DND-41 (cell line): Measurements from ENCODE around the gene PHYH.

Experiments used
- ATAC-seq: fragments of 200-7000 bp; cut with Tn5 transposase; 3 replicates; pipeline ENCODE4 v1.9.1; 2021; ENCODE audit warnings: low read depth; ENCODE audit not compliant: insufficient read depth
- DNase-seq: peaks from one replicate; pipeline ENCODE4 v3.0.0-alpha.2; 2020
- H2AFZ ChIP-seq: 2 replicates; pipeline ENCODE4 v1.6.0; 2012; ENCODE audit warnings: low read depth, low read length
- H3K27ac ChIP-seq: 2 replicates; pipeline ENCODE4 v1.5.1; 2012; ENCODE audit warnings: low read length, inconsistent platforms
- H3K27me3 ChIP-seq: fragments of 200-600 bp; sonication (generic); 2 replicates; pipeline ENCODE4 v1.6.0; 2012; ENCODE audit warnings: low read length, mild to moderate bottlenecking, inconsistent platforms; ENCODE audit not compliant: insufficient read depth, poor library complexity
- H3K36me3 ChIP-seq: 2 replicates; pipeline ENCODE4 v1.5.1; 2012; ENCODE audit warnings: low read length, inconsistent platforms; ENCODE audit not compliant: insufficient read depth
- H3K4me1 ChIP-seq: 2 replicates; pipeline ENCODE4 v1.5.1; 2012; ENCODE audit warnings: mild to moderate bottlenecking, low read length; ENCODE audit not compliant: insufficient read depth
- H3K4me2 ChIP-seq: 2 replicates; pipeline ENCODE4 v1.6.0; 2012; ENCODE audit warnings: mild to moderate bottlenecking, moderate library complexity, low read length, inconsistent platforms; ENCODE audit not compliant: insufficient read depth
- H3K4me3 ChIP-seq, 2 experiments: fragments of 200-600 bp in 1 of 2; shearing (Covaris generic) in 1 of 2; 2 replicates each; pipeline ENCODE4 v1.5.1; 2012 to 2016; ENCODE audit warnings: inconsistent platforms in 2 of 2, low read length in 2 of 2, mild to moderate bottlenecking in 2 of 2, low read depth in 1 of 2, moderate library complexity in 1 of 2
- H3K79me2 ChIP-seq: 2 replicates; pipeline ENCODE4 v1.6.0; 2012; ENCODE audit warnings: low read length, inconsistent platforms; ENCODE audit not compliant: insufficient read depth
- H3K9ac ChIP-seq: 2 replicates; pipeline ENCODE4 v1.6.0; 2012; ENCODE audit warnings: low read depth, mild to moderate bottlenecking, inconsistent platforms, low read length, moderate library complexity
- H3K9me3 ChIP-seq: 2 replicates; pipeline ENCODE4 v1.5.1; 2012; ENCODE audit warnings: low read length, moderate library complexity, mild to moderate bottlenecking, inconsistent platforms; ENCODE audit not compliant: insufficient read depth, severe bottlenecking
- H4K20me1 ChIP-seq: 2 replicates; pipeline ENCODE4 v1.6.0; 2012; ENCODE audit warnings: low read length; ENCODE audit not compliant: insufficient read depth
- CTCF ChIP-seq: IDR thresholded peaks from 2 replicates; pipeline ENCODE4 v1.5.1; 2012; ENCODE audit warnings: borderline replicate concordance, low read length, moderate library complexity, mild to moderate bottlenecking; ENCODE audit not compliant: poor library complexity, severe bottlenecking; ENCODE audit errors: extremely low read depth
- EZH2 ChIP-seq: IDR thresholded peaks from 3 replicates; pipeline ENCODE4 v1.6.1; 2012; ENCODE audit warnings: borderline replicate concordance, low read depth, mild to moderate bottlenecking, moderate library complexity, low read length, inconsistent platforms; ENCODE audit not compliant: severe bottlenecking

PHYH gene

GRCh38 chr10:13234172-13234571, 65.7 kb downstream of the PHYH start, which contains the start of gene UCMA:
UCMA (minus strand) TSS chr10:13234374; CDS start chr10:13234258, 116 bp downstream.
- Histone ChIP-seq H2AFZ (no peak within 1 kb of the TSS), H3K27ac (no peak within 1 kb of the TSS), H3K4me3 (no peak within 1 kb of the TSS), H3K79me2 (no peaks in the 10 kb centered on the region), H3K4me1 (no peaks in the 10 kb centered on the region), H3K9ac (no peak within 1 kb of the TSS), H3K36me3 (no peaks in the 10 kb centered on the region), H3K27me3 (no peaks in the 10 kb centered on the region), H4K20me1 (no peaks in the 10 kb centered on the region), H3K9me3 (no peaks in the 10 kb centered on the region), H3K4me2 (no peak within 1 kb of the TSS)
- DNase-seq (no peak), ATAC-seq (no peak)
- TF ChIP-seq EZH2, result no peak
- TF ChIP-seq CTCF, result no peak

- no peak for TF ChIP-seq CTCF
- no peak for TF ChIP-seq EZH2
- no peaks in the 10 kb centered on the region for H3K27me3 ChIP-seq
- H2AFZ ChIP-seq, result no peak overlapping the region
- H3K4me2 ChIP-seq, result no peak overlapping the region
- H3K9me3 ChIP-seq, result no peaks in the 10 kb centered on the region
- no peak overlapping the region for H3K9ac ChIP-seq
- DNase-seq (no peak), ATAC-seq (no peak)
- no peak overlapping the region for H3K4me3 ChIP-seq
- no peaks in the 10 kb centered on the region for H3K4me1 ChIP-seq
- H3K36me3 ChIP-seq, result no peaks in the 10 kb centered on the region
- no peak overlapping the region for H3K27ac ChIP-seq
- no peaks in the 10 kb centered on the region for H3K79me2 ChIP-seq
- H4K20me1 ChIP-seq, result no peaks in the 10 kb centered on the region
These were observed 66.5 kb downstream of the PHYH start for GRCh38 chr10:13233358-13233757.

- Histone ChIP-seq H3K4me2 (no peak overlapping the region), H3K4me1 (no peaks in the 10 kb centered on the region), H3K9ac (no peak overlapping the region), H3K27ac (no peak overlapping the region), H4K20me1 (no peaks in the 10 kb centered on the region), H2AFZ (no peak overlapping the region), H3K4me3 (no peak overlapping the region), H3K79me2 (no peaks in the 10 kb centered on the region), H3K9me3 (no peaks in the 10 kb centered on the region), H3K36me3 (no peaks in the 10 kb centered on the region), H3K27me3 (no peaks in the 10 kb centered on the region)
- DNase-seq (no peak), ATAC-seq (no peak)
- TF ChIP-seq CTCF (no peak), EZH2 (no peak)
These were observed 68.1 kb downstream of the PHYH start for GRCh38 chr10:13231808-13232207.

GRCh38 chr10:13231190-13231589, 68.7 kb downstream of the PHYH start:
- ATAC-seq (no peak), DNase-seq (no peak)
- H3K36me3 ChIP-seq, result no peaks in the 10 kb centered on the region

More at GRCh38 chr10:13231190-13231589, 68.7 kb downstream of the PHYH start:
- no peaks in the 10 kb centered on the region for H3K4me1 ChIP-seq
- no peak overlapping the region for H3K27ac ChIP-seq
- no peak overlapping the region for H2AFZ ChIP-seq
- no peaks in the 10 kb centered on the region for H4K20me1 ChIP-seq
- no peak overlapping the region for H3K9ac ChIP-seq
- H3K4me2 ChIP-seq, result no peak overlapping the region
- no peaks in the 10 kb centered on the region for H3K79me2 ChIP-seq
- H3K9me3 ChIP-seq, result no peaks in the 10 kb centered on the region
- no peaks in the 10 kb centered on the region for H3K27me3 ChIP-seq
- no peak overlapping the region for H3K4me3 ChIP-seq
- TF ChIP-seq EZH2 (no peak), CTCF (no peak)
